ENCODE measurements around the gene KCNH2. TPM values are rescaled to one million over a fixed set of nuclear protein-coding genes. Genes with fewer than 3 reads are reported as not detected.
"Not testable (repeated sequence)": the region's sequence is repeated elsewhere in the genome, so short reads cannot be mapped to it uniquely, and the experiment has no call there.

Gene KCNH2
- 1 to 10 TPM; 1.6 to 5.1 (median 2.8) TPM for total RNA-seq
- polyA plus RNA-seq = 1 to 10 TPM in 2 of 3 donors, under 1 TPM in 1; 0.67 to 2.5 (median 1.3) TPM
- long read RNA-seq, donor 1, partial matches to known transcripts = 0 of 6 reads
- long read RNA-seq, donor 1, other reads (novel, unspliced or antisense) = 0 of 6 reads
- long read RNA-seq, donor 2, partial matches to known transcripts = 0 of 2 reads
- long read RNA-seq, donor 2, other reads (novel, unspliced or antisense) = 0 of 2 reads

DNA sequence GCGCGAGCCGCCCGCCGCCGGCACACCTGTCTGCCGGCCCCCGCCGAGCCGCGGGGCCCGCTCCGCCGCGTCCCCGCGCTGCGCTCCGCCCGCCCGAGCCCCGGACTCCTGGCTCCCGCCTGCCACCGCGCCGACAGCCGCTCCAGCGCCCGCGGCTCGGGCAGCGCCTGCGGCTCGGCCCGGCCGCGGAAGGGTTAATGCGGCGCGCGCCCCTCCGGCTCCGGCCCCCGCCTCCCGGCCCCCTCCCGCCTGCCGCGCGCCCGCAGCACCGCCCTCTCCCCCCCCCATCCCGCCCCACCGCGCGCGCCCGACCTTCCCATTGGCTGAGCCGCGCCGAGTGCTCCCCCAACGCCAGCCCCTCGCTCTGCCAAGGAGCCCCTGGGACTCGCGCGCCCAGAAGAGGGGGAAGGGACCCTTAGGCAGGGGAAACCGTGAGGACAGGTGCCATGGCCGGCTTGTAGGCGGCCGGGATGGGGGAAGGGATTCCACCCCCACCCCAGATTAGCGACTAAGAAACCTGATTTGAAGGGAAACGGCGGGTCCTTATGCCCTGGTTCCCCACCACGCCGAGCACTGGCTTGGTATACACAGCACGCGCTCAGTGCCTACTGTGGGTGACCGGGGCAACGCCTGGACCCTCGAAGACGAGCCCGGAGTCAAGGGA is at the start of gene KCNH2:
TSS of gene KCNH2 (minus strand) at position 196 of the 664 bp plus-strand sequence. CDS start 408 bp downstream, outside the sequence.
- Histone ChIP-seq H3K9me3 (no peaks in the 10 kb centered on the region), H3K36me3 (no peaks in the 10 kb centered on the region), H3K27ac (no peak within 1 kb of the TSS), H3K4me1 (peaks cover 5 to 60% (median 44%) of the 10 kb centered on the region in 6 donors), H3K4me3 (peak within 1 kb of the TSS in 6 of 8 donors; percentile 23 to 64 (median 32)), H3K27me3 (replicated peaks in 1 of 7) (peaks cover 4 to 97% (median 55%) of the 10 kb centered on the region in 7 donors)
- DNase-seq = no peak
- TF ChIP-seq POLR2AphosphoS5 (IDR thresholded peaks at IDR 0.05) = no peak
- TF ChIP-seq, protein P1, sequence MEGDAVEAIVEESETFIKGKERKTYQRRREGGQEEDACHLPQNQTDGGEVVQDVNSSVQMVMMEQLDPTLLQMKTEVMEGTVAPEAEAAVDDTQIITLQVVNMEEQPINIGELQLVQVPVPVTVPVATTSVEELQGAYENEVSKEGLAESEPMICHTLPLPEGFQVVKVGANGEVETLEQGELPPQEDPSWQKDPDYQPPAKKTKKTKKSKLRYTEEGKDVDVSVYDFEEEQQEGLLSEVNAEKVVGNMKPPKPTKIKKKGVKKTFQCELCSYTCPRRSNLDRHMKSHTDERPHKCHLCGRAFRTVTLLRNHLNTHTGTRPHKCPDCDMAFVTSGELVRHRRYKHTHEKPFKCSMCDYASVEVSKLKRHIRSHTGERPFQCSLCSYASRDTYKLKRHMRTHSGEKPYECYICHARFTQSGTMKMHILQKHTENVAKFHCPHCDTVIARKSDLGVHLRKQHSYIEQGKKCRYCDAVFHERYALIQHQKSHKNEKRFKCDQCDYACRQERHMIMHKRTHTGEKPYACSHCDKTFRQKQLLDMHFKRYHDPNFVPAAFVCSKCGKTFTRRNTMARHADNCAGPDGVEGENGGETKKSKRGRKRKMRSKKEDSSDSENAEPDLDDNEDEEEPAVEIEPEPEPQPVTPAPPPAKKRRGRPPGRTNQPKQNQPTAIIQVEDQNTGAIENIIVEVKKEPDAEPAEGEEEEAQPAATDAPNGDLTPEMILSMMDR (IDR thresholded peaks at IDR 0.05 in 8 of 11, conservative IDR thresholded peaks at IDR 0.05 in 3 of 11) = no peak
- TF ChIP-seq POLR2A (IDR thresholded peaks at IDR 0.05) = no peak
- intact Hi-C loops (cut with DNase I; ENCODE audit: low total_unique reads) = no loop called here
- WGBS, 5 donors = 0 to 1% (median 1%) methylated on average over 10 to 81 of the region's 81 CpGs

GRCh38 chr7:151027728-151028130 is 49.6 kb upstream of the KCNH2 start:
- H3K27me3 ChIP-seq (replicated peaks in 1 of 7) = peaks cover 0 to 15% (median 0%) of the 10 kb centered on the region in 7 donors
- intact Hi-C loops (cut with DNase I; ENCODE audit: low total_unique reads); DNase-seq; H3K9me3 ChIP-seq: not testable (repeated sequence)
- WGBS, 5 donors = 9 to 15% (median 10%) methylated on average over 16 of the region's 16 CpGs
- peak overlapping the region in 7 of 8 donors; percentile 69 to 88 (median 84) for H3K27ac ChIP-seq
- H3K4me1 ChIP-seq = peaks cover 6 to 33% (median 21%) of the 10 kb centered on the region in 6 donors
- H3K4me3 ChIP-seq = peak overlapping the region; percentile 63 to 97 (median 80)
- H3K36me3 ChIP-seq = peaks cover 0 to 15% (median 0%) of the 10 kb centered on the region in 6 donors

DNA sequence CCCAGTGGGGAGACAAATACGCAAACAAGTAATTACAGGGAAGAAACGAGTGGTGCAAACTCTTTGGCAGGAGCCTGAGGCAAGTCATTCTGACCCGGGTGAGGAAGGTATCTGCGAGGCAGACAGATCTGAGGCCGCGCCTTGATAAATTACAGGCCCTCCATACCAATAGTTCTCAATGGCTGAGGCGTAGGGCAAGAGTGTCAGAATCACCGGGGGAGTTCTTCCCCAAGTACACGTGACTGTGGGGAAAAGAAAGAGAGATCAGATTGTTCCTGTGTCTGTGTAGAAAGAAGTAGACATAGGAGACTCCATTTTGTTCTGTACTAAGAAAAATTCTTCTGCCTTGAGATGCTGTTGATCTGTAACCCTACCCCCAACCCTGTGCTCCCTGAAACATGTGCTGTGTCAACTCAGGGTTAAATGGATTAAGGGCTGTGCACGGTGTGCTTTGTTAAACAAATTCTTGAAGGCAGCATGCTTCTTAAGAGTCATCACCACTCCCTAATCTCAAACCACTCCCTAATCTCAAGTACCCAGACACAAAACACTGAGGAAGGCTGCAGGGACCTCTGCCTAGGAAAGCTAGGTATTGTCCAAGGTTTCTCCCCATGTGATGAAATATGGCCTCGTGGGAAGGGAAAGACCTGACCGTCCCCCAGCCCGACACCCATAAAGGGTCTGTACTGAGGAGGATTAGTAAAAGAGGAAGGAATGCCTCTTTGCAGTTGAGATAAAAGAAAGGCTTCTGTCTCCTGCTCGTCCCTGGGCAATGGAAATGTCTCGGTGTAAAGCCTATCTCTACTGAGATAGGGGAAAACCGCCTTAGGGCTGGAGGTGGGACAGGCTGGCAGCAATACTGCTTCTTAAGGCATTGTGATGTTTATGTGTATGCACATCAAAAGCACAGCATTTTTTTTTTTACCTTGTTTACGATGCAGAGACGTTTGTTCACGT is 48.9 kb upstream of the KCNH2 start:
- H3K36me3 ChIP-seq; intact Hi-C loops (cut with DNase I; ENCODE audit: low total_unique reads); H3K9me3 ChIP-seq; DNase-seq: not testable (repeated sequence)
- Histone ChIP-seq H3K27ac (peak overlapping the region in 6 of 8 donors; percentile 69 to 88 (median 86)), H3K4me3 (peak overlapping the region in 3 of 8 donors; percentile 82 to 89 (median 82)), H3K27me3 (replicated peaks in 1 of 7) (peaks cover 0 to 21% (median 0%) of the 10 kb centered on the region in 7 donors), H3K4me1 (peaks cover 6 to 33% (median 21%) of the 10 kb centered on the region in 6 donors)
- 44 to 52% (median 48%) methylated on average over 19 of the region's 19 CpGs for WGBS, 5 donors

DNA sequence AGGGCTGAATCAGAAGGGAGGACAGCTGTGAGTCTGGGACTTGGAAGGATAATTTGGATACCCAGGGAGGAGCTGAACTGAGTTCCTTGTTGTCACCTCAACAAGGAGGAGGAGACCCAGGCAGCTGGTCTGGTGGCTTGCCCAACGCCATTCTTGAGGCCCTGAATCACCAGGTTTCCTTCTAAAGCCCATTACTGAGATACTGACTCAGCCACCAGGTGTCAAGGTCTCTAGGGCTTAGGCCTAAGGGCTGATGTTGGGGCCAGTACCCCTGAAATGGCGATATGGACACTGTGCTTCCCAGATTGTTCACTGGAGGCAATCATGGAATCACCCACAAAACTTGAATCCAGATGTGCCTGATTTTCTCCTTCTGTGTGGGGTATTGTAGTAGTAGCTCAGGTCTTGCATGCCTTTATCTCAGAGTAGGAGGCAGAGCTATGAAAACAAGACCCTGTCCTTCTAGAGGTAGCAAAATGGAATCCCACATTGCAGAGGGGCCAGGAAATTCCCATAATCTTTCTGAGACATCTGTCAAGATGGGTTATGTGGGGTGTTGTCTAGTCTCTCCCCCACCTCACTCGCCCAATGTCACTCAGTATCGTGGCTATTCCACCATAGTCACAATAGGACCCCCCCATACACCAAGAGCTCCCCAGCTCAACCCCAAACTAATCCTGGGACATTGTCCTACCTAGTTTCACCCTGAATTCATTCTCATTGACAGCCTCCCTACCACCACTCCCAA is 48.0 kb upstream of the KCNH2 start:
- TF ChIP-seq POLR2AphosphoS5 (IDR thresholded peaks at IDR 0.05) (no peak), POLR2A (IDR thresholded peaks at IDR 0.05) (no peak)
- TF ChIP-seq, protein P1 (IDR thresholded peaks at IDR 0.05 in 8 of 11, conservative IDR thresholded peaks at IDR 0.05 in 3 of 11) = no peak
- intact Hi-C loops (cut with DNase I; ENCODE audit: low total_unique reads) = no loop called here
- H3K9me3 ChIP-seq = no peaks in the 10 kb centered on the region
- peaks cover 0 to under 1% (median 0%) of the 10 kb centered on the region in 6 donors for H3K36me3 ChIP-seq
- no peak overlapping the region for H3K4me3 ChIP-seq
- H3K27me3 ChIP-seq (replicated peaks in 1 of 7) = peaks cover 0 to 26% (median 0%) of the 10 kb centered on the region in 7 donors
- no peak overlapping the region for H3K27ac ChIP-seq
- WGBS, 5 donors = 71 to 89% (median 82%) methylated on average over 4 of the region's 4 CpGs
- DNase-seq = no peak
- peaks cover 6 to 33% (median 21%) of the 10 kb centered on the region in 6 donors for H3K4me1 ChIP-seq
